ENCODE measurements around the gene CBARP. TPM values are rescaled to one million over a fixed set of nuclear protein-coding genes. Genes with fewer than 3 reads are reported as not detected.

Gene CBARP
- total and polyA plus RNA-seq, 2 of the 13 experiments (the other 11 are each of a cell fraction or from before 2014, with no cell fraction given): 1.2 to 1.4 TPM

DNA sequence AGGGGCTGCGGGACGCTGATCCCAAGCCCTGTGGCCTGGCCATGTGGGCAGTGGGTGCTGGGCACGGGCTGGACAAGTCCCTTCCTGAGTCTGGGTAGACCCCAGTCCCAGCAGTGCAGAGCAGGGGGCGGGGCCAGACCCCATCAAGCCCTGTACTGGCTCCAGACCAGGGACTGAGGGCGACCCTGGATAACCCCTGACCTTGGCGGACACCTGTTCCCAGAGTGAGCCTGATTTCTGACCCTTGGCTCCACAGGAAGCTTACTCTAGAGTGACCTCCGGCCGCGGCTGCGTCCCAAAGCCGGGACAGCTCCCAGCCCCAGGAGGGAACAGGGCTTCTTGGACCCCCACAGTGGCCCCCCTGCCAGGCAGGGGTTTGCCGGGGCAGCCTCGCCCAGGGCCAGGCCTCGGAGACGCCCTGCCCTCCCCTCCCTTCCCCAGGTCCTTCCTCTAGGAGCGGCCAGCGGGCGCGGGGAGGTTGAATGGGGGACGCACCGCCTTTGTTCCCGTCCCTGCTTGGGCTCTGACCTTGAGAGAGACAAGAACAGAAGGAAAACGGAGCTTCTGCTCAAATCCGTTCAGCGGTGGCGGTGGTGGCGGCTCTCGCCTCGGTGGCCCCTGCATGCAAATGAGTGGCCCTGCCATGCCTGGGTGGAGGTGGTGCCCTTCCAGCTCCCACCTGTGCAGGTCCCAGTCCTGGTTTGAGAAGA is 45.6 kb upstream of the CBARP start:
- Histone ChIP-seq H3K27me3 (ENCODE audit: control insufficient read depth in 1 of 2, insufficient read depth in 2 of 2, low read length in 2 of 2) (no peaks in the 10 kb centered on the region; a peak in 1 of 5 replicates), H3K27ac (ENCODE audit: extremely low read length, insufficient read depth, low read length) (peak overlapping the region; percentile 75), H3K79me2 (ENCODE audit: insufficient read depth, low read length) (peaks cover 19% of the 10 kb centered on the region), H4K20me1 (ENCODE audit: insufficient read depth, low read length) (no peaks in the 10 kb centered on the region), H3K36me3 (replicated peaks in 1 of 2; ENCODE audit: control insufficient read depth in 1 of 2, insufficient read depth in 2 of 2, low read length in 2 of 2) (peaks cover 2 to 9% of the 10 kb centered on the region in 2 experiments; a peak in 3 of 5 replicates), H3K4me1 (ENCODE audit: insufficient read depth, low read length) (peaks cover 42% of the 10 kb centered on the region), H3K4me3 (replicated peaks in 1 of 3; ENCODE audit: insufficient read depth in 1 of 3, low read depth in 2 of 3, low read length in 3 of 3) (peak overlapping the region; percentile 59 to 70 (median 63)), H3K9me3 (ENCODE audit: low read length) (no peaks in the 10 kb centered on the region), H3K4me2 (ENCODE audit: low read depth, low read length) (peak overlapping the region; percentile 89), H2AFZ (ENCODE audit: low read length) (no peak overlapping the region), H3K9ac (ENCODE audit: insufficient read depth, low read depth, low read length) (peak overlapping the region; percentile 60)
- no TSS peak for BruUV-seq (replicated peaks)
- ChIA-PET CTCF (ENCODE audit: low intra/inter-chr PET ratio, low total read pairs) (no interaction called here), POLR2A (interaction anchor here (0.6 to 3.5 kb wide), 20 partner anchors 8 to 208 kb away, joined by 3 to 61 read pairs (median 6); partner anchors contain the start of genes CIRBP, FAM174C and REEP6)
- no CpG with 5 or more reads among the region's 29 CpGs for WGBS (ENCODE audit: low lambda C conversion rate)
- DNase-seq (ENCODE audit: low spot score): no peak
- intact Hi-C loops (cut with micrococcal nuclease; ENCODE audit: unreplicated experiment): no loop called here
- peak; percentile 21 for ATAC-seq
- FAIRE-seq: peak; percentile 59
- in situ Hi-C loops (cut with HindIII; ENCODE audit: extremely low pct_ligation_motif_present, low pct_unique_long_range_greater_than_20kb): loop anchor here (5.0 kb wide), 2 partner anchors 34 to 89 kb away; no protein-coding TSS in a partner anchor
- TF ChIP-seq ZSCAN31 (CRISPR knock-in tag; IDR thresholded peaks at IDR 0.05; ENCODE audit: low read depth): 0 out of 2 replicates have a peak, but pooled peaks have one; percentile 48
- TF ChIP-seq RCOR2 (CRISPR knock-in tag; IDR thresholded peaks at IDR 0.05): 0 out of 2 replicates have a peak, but pooled peaks have one; percentile 47
- TF ChIP-seq, protein P1, sequence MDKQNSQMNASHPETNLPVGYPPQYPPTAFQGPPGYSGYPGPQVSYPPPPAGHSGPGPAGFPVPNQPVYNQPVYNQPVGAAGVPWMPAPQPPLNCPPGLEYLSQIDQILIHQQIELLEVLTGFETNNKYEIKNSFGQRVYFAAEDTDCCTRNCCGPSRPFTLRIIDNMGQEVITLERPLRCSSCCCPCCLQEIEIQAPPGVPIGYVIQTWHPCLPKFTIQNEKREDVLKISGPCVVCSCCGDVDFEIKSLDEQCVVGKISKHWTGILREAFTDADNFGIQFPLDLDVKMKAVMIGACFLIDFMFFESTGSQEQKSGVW (CRISPR knock-in tag; IDR thresholded peaks at IDR 0.05; ENCODE audit: borderline replicate concordance): no peak
- TF ChIP-seq ATAD3A (CRISPR knock-in tag; IDR thresholded peaks at IDR 0.05): no peak
- no peak for TF ChIP-seq HOXA7 (CRISPR knock-in tag; IDR thresholded peaks at IDR 0.05)
- TF ChIP-seq, protein P2, sequence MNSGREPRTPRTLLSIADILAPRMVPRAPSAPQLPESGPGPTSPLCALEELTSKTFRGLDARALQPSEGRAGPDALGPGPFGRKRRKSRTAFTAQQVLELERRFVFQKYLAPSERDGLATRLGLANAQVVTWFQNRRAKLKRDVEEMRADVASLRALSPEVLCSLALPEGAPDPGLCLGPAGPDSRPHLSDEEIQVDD (CRISPR knock-in tag; IDR thresholded peaks at IDR 0.05; ENCODE audit: borderline replicate concordance): no peak
- no peak for TF ChIP-seq KLF15 (CRISPR knock-in tag; IDR thresholded peaks at IDR 0.05; ENCODE audit: borderline replicate concordance)
- TF ChIP-seq, protein P3, sequence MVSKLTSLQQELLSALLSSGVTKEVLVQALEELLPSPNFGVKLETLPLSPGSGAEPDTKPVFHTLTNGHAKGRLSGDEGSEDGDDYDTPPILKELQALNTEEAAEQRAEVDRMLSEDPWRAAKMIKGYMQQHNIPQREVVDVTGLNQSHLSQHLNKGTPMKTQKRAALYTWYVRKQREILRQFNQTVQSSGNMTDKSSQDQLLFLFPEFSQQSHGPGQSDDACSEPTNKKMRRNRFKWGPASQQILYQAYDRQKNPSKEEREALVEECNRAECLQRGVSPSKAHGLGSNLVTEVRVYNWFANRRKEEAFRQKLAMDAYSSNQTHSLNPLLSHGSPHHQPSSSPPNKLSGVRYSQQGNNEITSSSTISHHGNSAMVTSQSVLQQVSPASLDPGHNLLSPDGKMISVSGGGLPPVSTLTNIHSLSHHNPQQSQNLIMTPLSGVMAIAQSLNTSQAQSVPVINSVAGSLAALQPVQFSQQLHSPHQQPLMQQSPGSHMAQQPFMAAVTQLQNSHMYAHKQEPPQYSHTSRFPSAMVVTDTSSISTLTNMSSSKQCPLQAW (CRISPR knock-in tag; IDR thresholded peaks at IDR 0.05): 0 out of 2 replicates have a peak, but pooled peaks have one; percentile 41
- peak; percentile 88 for TF ChIP-seq NR2C2 (CRISPR knock-in tag; IDR thresholded peaks at IDR 0.05; ENCODE audit: borderline replicate concordance)
- TF ChIP-seq XRCC5 (optimal IDR thresholded peaks at IDR 0.05; ENCODE audit: low read length): no peak
- TF ChIP-seq ZNF782 (CRISPR knock-in tag; IDR thresholded peaks at IDR 0.05; ENCODE audit: borderline replicate concordance): no peak
- no peak for TF ChIP-seq CBX5 (CRISPR knock-in tag; IDR thresholded peaks at IDR 0.05; ENCODE audit: borderline replicate concordance)
- peak; percentile 57 for TF ChIP-seq ZMYM3 (CRISPR knock-in tag; IDR thresholded peaks at IDR 0.05)
- TF ChIP-seq, protein P4, sequence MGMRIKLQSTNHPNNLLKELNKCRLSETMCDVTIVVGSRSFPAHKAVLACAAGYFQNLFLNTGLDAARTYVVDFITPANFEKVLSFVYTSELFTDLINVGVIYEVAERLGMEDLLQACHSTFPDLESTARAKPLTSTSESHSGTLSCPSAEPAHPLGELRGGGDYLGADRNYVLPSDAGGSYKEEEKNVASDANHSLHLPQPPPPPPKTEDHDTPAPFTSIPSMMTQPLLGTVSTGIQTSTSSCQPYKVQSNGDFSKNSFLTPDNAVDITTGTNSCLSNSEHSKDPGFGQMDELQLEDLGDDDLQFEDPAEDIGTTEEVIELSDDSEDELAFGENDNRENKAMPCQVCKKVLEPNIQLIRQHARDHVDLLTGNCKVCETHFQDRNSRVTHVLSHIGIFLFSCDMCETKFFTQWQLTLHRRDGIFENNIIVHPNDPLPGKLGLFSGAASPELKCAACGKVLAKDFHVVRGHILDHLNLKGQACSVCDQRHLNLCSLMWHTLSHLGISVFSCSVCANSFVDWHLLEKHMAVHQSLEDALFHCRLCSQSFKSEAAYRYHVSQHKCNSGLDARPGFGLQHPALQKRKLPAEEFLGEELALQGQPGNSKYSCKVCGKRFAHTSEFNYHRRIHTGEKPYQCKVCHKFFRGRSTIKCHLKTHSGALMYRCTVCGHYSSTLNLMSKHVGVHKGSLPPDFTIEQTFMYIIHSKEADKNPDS (CRISPR knock-in tag; IDR thresholded peaks at IDR 0.05): no peak
- TF ChIP-seq, protein P5, sequence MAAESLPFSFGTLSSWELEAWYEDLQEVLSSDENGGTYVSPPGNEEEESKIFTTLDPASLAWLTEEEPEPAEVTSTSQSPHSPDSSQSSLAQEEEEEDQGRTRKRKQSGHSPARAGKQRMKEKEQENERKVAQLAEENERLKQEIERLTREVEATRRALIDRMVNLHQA (CRISPR knock-in tag; IDR thresholded peaks at IDR 0.05): no peak
- TF ChIP-seq ZNF501 (CRISPR knock-in tag; IDR thresholded peaks at IDR 0.05): no peak
- no peak for TF ChIP-seq ATRX (CRISPR knock-in tag; IDR thresholded peaks at IDR 0.05; ENCODE audit: borderline replicate concordance)
